ENCODE measurements around the gene GPSM3. TPM values are rescaled to one million over a fixed set of nuclear protein-coding genes. Genes with fewer than 3 reads are reported as not detected.
"Not testable (repeated sequence)": the region's sequence is repeated elsewhere in the genome, so short reads cannot be mapped to it uniquely, and the experiment has no call there.

GPSM3 gene
- total RNA-seq, 1 donor from 2014 or later: 81.1 TPM

GRCh38 chr6:32187725-32188380 lies 4.6 kb downstream of the GPSM3 start:
- Mint-ChIP-seq H3K4me3 (peak overlapping the region; percentile 87), H3K27ac (peak overlapping the region; percentile 81), H3K36me3 (ENCODE audit: low read depth) (peaks cover 57% of the 10 kb centered on the region), H3K4me1 (peaks cover 51% of the 10 kb centered on the region)
- DNase-seq; intact Hi-C loops (cut with micrococcal nuclease); H3K27me3 Mint-ChIP-seq; H3K9me3 Mint-ChIP-seq: not testable (repeated sequence)

- H3K36me3 Mint-ChIP-seq (ENCODE audit: low read depth): peaks cover 56% of the 10 kb centered on the region
- H3K4me3 Mint-ChIP-seq: peak overlapping the region; percentile 31
- intact Hi-C loops (cut with micrococcal nuclease): no loop called here
These were observed 5.3 kb downstream of the GPSM3 start for GRCh38 chr6:32187009-32187709.

GRCh38 chr6:32186151-32186840 lies 6.1 kb downstream of the GPSM3 start:
- Mint-ChIP-seq H3K36me3 (ENCODE audit: low read depth) (peaks cover 62% of the 10 kb centered on the region), H3K4me1 (peaks cover 46% of the 10 kb centered on the region), H3K4me3 (peak overlapping the region; percentile 46), H3K27ac (peak overlapping the region; percentile 89)
- intact Hi-C loops (cut with micrococcal nuclease); H3K9me3 Mint-ChIP-seq; DNase-seq; H3K27me3 Mint-ChIP-seq: not testable (repeated sequence)

More at GRCh38 chr6:32187009-32187709, 5.3 kb downstream of the GPSM3 start:
- H3K9me3 Mint-ChIP-seq: no peaks in the 10 kb centered on the region
- H3K27ac Mint-ChIP-seq: peak overlapping the region; percentile 89
- DNase-seq: no peak
- peaks cover 51% of the 10 kb centered on the region for H3K4me1 Mint-ChIP-seq
- no peaks in the 10 kb centered on the region for H3K27me3 Mint-ChIP-seq

- DNase-seq: peak; percentile 75
- Mint-ChIP-seq H3K4me1 (peaks cover 44% of the 10 kb centered on the region), H3K36me3 (ENCODE audit: low read depth) (peaks cover 65% of the 10 kb centered on the region)
These were observed 6.7 kb downstream of the GPSM3 start for GRCh38 chr6:32185681-32186131.

GRCh38 chr6:32184084-32184640 lies 8.3 kb downstream of the GPSM3 start, which contains the start of gene AGER:
Gene AGER, minus strand, starts transcription at chr6:32184253. Its CDS starts 31 bp downstream, at chr6:32184222.
- Mint-ChIP-seq H3K36me3 (ENCODE audit: low read depth) (peaks cover 67% of the 10 kb centered on the region), H3K4me3 (no peak within 1 kb of the TSS), H3K9me3 (no peaks in the 10 kb centered on the region), H3K27me3 (no peaks in the 10 kb centered on the region), H3K27ac (peak within 1 kb of the TSS; percentile 67), H3K4me1 (peaks cover 48% of the 10 kb centered on the region)
- intact Hi-C loops (cut with micrococcal nuclease): no loop called here
- DNase-seq: no peak

More at GRCh38 chr6:32185681-32186131, 6.7 kb downstream of the GPSM3 start:
- Mint-ChIP-seq H3K27ac (peak overlapping the region; percentile 89), H3K4me3 (peak overlapping the region; percentile 46)
- intact Hi-C loops (cut with micrococcal nuclease); H3K27me3 Mint-ChIP-seq; H3K9me3 Mint-ChIP-seq: not testable (repeated sequence)

GRCh38 chr6:32183483-32184083 lies 8.9 kb downstream of the GPSM3 start:
- peak overlapping the region; percentile 67 for H3K27ac Mint-ChIP-seq
- no peak overlapping the region for H3K4me3 Mint-ChIP-seq
- H3K27me3 Mint-ChIP-seq: no peaks in the 10 kb centered on the region
- peaks cover 67% of the 10 kb centered on the region for H3K36me3 Mint-ChIP-seq (ENCODE audit: low read depth)
- intact Hi-C loops (cut with micrococcal nuclease): no loop called here
- no peaks in the 10 kb centered on the region for H3K9me3 Mint-ChIP-seq
- H3K4me1 Mint-ChIP-seq: peaks cover 48% of the 10 kb centered on the region
- DNase-seq: no peak

GRCh38 chr6:32183030-32183429 lies 9.4 kb downstream of the GPSM3 start:
- H3K27ac Mint-ChIP-seq: peak overlapping the region; percentile 54
- no peak for DNase-seq
- H3K27me3 Mint-ChIP-seq: no peaks in the 10 kb centered on the region
- peaks cover 68% of the 10 kb centered on the region for H3K36me3 Mint-ChIP-seq (ENCODE audit: low read depth)
- H3K9me3 Mint-ChIP-seq: no peaks in the 10 kb centered on the region
- intact Hi-C loops (cut with micrococcal nuclease): no loop called here
- H3K4me3 Mint-ChIP-seq: no peak overlapping the region
- H3K4me1 Mint-ChIP-seq: peaks cover 47% of the 10 kb centered on the region

GRCh38 chr6:32182555-32182981 lies 9.9 kb downstream of the GPSM3 start:
- Mint-ChIP-seq H3K9me3 (no peaks in the 10 kb centered on the region), H3K4me1 (peaks cover 48% of the 10 kb centered on the region), H3K27ac (peak overlapping the region; percentile 54), H3K27me3 (no peaks in the 10 kb centered on the region), H3K4me3 (no peak overlapping the region), H3K36me3 (ENCODE audit: low read depth) (peaks cover 66% of the 10 kb centered on the region)
- no peak for DNase-seq
- intact Hi-C loops (cut with micrococcal nuclease): no loop called here

GRCh38 chr6:32181915-32182529 lies 10.4 kb downstream of the GPSM3 start:
- no peak for DNase-seq
- H3K9me3 Mint-ChIP-seq: no peaks in the 10 kb centered on the region
- H3K27ac Mint-ChIP-seq: no peak overlapping the region
- H3K27me3 Mint-ChIP-seq: no peaks in the 10 kb centered on the region
- H3K4me3 Mint-ChIP-seq: no peak overlapping the region
- H3K4me1 Mint-ChIP-seq: peaks cover 47% of the 10 kb centered on the region
- intact Hi-C loops (cut with micrococcal nuclease): no loop called here
- H3K36me3 Mint-ChIP-seq (ENCODE audit: low read depth): peaks cover 61% of the 10 kb centered on the region

GRCh38 chr6:32181148-32181702 lies 11.2 kb downstream of the GPSM3 start:
- no peaks in the 10 kb centered on the region for H3K27me3 Mint-ChIP-seq
- H3K36me3 Mint-ChIP-seq (ENCODE audit: low read depth): peaks cover 53% of the 10 kb centered on the region
- intact Hi-C loops (cut with micrococcal nuclease): no loop called here
- H3K9me3 Mint-ChIP-seq: no peaks in the 10 kb centered on the region
- DNase-seq: no peak
- H3K4me3 Mint-ChIP-seq: no peak overlapping the region
- peaks cover 48% of the 10 kb centered on the region for H3K4me1 Mint-ChIP-seq
- H3K27ac Mint-ChIP-seq: peak overlapping the region; percentile 55

- intact Hi-C loops (cut with micrococcal nuclease): loop anchor here (5.0 to 10.0 kb wide), 5 partner anchors 223 to 1235 kb away; partner anchors contain the start of genes BRD2, CUTA, HSD17B8 and NELFE
- no peaks in the 10 kb centered on the region for H3K27me3 Mint-ChIP-seq
- no peaks in the 10 kb centered on the region for H3K9me3 Mint-ChIP-seq
- peak overlapping the region; percentile 86 for H3K4me3 Mint-ChIP-seq
- DNase-seq: no peak
- H3K36me3 Mint-ChIP-seq (ENCODE audit: low read depth): peaks cover 44% of the 10 kb centered on the region
- peaks cover 48% of the 10 kb centered on the region for H3K4me1 Mint-ChIP-seq
- peak overlapping the region; percentile 95 for H3K27ac Mint-ChIP-seq
These were observed 12.6 kb downstream of the GPSM3 start for GRCh38 chr6:32179766-32180405.
